Skin epidermis (tissue), 12 donors: ENCODE measurements around the gene PTPRN2.
"Not testable (repeated sequence)": the region's sequence is repeated elsewhere in the genome, so short reads cannot be mapped to it uniquely, and the experiment has no call there.

Experiments
- H3K27ac ChIP-seq, 21 experiments: fragments of 200-600 bp; sonication (generic) in 11 of 21; one replicate each; pipeline ENCODE4 v1.5.0; 2020; ENCODE audit warnings: mild to moderate bottlenecking in 3 of 21, inconsistent platforms in 2 of 21, moderate library complexity in 2 of 21
- H3K4me3 ChIP-seq, 7 experiments: fragments of 200-600 bp; sonication (generic) in 2 of 7; one replicate each; pipeline ENCODE4 v1.5.0; 2020; ENCODE audit warnings: inconsistent platforms in 2 of 7, mild to moderate bottlenecking in 2 of 7, moderate library complexity in 1 of 7

Gene PTPRN2

GRCh38 chr7:158281441-158281840, 306.2 kb downstream of the PTPRN2 start:
- H3K27ac ChIP-seq = no peak overlapping the region
- H3K4me3 ChIP-seq = no peak overlapping the region

- Histone ChIP-seq H3K4me3 (no peak overlapping the region), H3K27ac (no peak overlapping the region)
Observed at GRCh38 chr7:158280448-158281144, 307.0 kb downstream of the PTPRN2 start.

- no peak overlapping the region for H3K27ac ChIP-seq
- H3K4me3 ChIP-seq = no peak overlapping the region
Observed at GRCh38 chr7:158279539-158280447, 307.8 kb downstream of the PTPRN2 start.

- H3K27ac ChIP-seq = no peak overlapping the region
Observed at GRCh38 chr7:158278745-158279320, 308.8 kb downstream of the PTPRN2 start.

GRCh38 chr7:158277219-158278141, 310.1 kb downstream of the PTPRN2 start:
- no peak overlapping the region for H3K27ac ChIP-seq

More at GRCh38 chr7:158278745-158279320, 308.8 kb downstream of the PTPRN2 start:
- H3K4me3 ChIP-seq = no peak overlapping the region

GRCh38 chr7:158276414-158277218, 311.0 kb downstream of the PTPRN2 start:
- Histone ChIP-seq H3K4me3 (no peak overlapping the region), H3K27ac (no peak overlapping the region)

More at GRCh38 chr7:158277219-158278141, 310.1 kb downstream of the PTPRN2 start:
- no peak overlapping the region for H3K4me3 ChIP-seq

- Histone ChIP-seq H3K27ac (no peak overlapping the region), H3K4me3 (no peak overlapping the region)
Observed at GRCh38 chr7:158275711-158276413, 311.8 kb downstream of the PTPRN2 start.

- H3K27ac ChIP-seq = no peak overlapping the region
Observed at GRCh38 chr7:158274996-158275395, 312.6 kb downstream of the PTPRN2 start.

GRCh38 chr7:158274404-158274811, 313.2 kb downstream of the PTPRN2 start:
- H3K4me3 ChIP-seq = no peak overlapping the region
- no peak overlapping the region for H3K27ac ChIP-seq

More at GRCh38 chr7:158274996-158275395, 312.6 kb downstream of the PTPRN2 start:
- no peak overlapping the region for H3K4me3 ChIP-seq

GRCh38 chr7:158273756-158274342, 313.8 kb downstream of the PTPRN2 start:
- H3K27ac ChIP-seq, H3K4me3 ChIP-seq: not testable (repeated sequence)

GRCh38 chr7:158273138-158273651, 314.4 kb downstream of the PTPRN2 start:
- no peak overlapping the region for H3K27ac ChIP-seq
- H3K4me3 ChIP-seq = no peak overlapping the region

- no peak overlapping the region for H3K27ac ChIP-seq
Observed at GRCh38 chr7:158272509-158273137, 315.0 kb downstream of the PTPRN2 start.

GRCh38 chr7:158272091-158272490, 315.5 kb downstream of the PTPRN2 start:
- no peak overlapping the region for H3K27ac ChIP-seq

More at GRCh38 chr7:158272509-158273137, 315.0 kb downstream of the PTPRN2 start:
- no peak overlapping the region for H3K4me3 ChIP-seq

GRCh38 chr7:158271646-158272045, 316.0 kb downstream of the PTPRN2 start:
- Histone ChIP-seq H3K4me3 (no peak overlapping the region), H3K27ac (no peak overlapping the region)

More at GRCh38 chr7:158272091-158272490, 315.5 kb downstream of the PTPRN2 start:
- H3K4me3 ChIP-seq = no peak overlapping the region

GRCh38 chr7:158270856-158271413, 316.7 kb downstream of the PTPRN2 start:
- no peak overlapping the region for H3K27ac ChIP-seq
- no peak overlapping the region for H3K4me3 ChIP-seq

GRCh38 chr7:158270106-158270775, 317.4 kb downstream of the PTPRN2 start:
- no peak overlapping the region for H3K4me3 ChIP-seq
- no peak overlapping the region for H3K27ac ChIP-seq
